Large intestine (tissue), 1 donor: Measurements from ENCODE around the gene SLC33A1. TPM values are rescaled to one million over a fixed set of nuclear protein-coding genes. Genes with fewer than 3 reads are reported as not detected.

ENCODE experiments used
- polyA plus RNA-seq: library from polyadenylated mRNA; unstranded; fragments of 120-200 nt; gene quantifications from one replicate; pipeline ENCODE4 v1.2.1, GENCODE V29; 2013

SLC33A1 gene
- polyA plus RNA-seq, 1 donor, result 31.1 TPM

Other genes starting within 250 kb of the SLC33A1 start
- 7.4 TPM for gene PLCH1, start 109.4 kb downstream of the SLC33A1 start, polyA plus RNA-seq
- gene C3orf33, start 48.1 kb downstream of the SLC33A1 start, polyA plus RNA-seq, result 12.5 TPM
- 42.2 TPM for gene GMPS, start 16.2 kb upstream of the SLC33A1 start, polyA plus RNA-seq